Measurements from ENCODE around the gene ZYG11B. TPM values are rescaled to one million over a fixed set of nuclear protein-coding genes. Genes with fewer than 3 reads are reported as not detected.
"Not testable (repeated sequence)": the region's sequence is repeated elsewhere in the genome, so short reads cannot be mapped to it uniquely, and the experiment has no call there.

Gene ZYG11B
- total RNA-seq, 2 donors from 2014 or later: 33.1 to 35.1 TPM

DNA sequence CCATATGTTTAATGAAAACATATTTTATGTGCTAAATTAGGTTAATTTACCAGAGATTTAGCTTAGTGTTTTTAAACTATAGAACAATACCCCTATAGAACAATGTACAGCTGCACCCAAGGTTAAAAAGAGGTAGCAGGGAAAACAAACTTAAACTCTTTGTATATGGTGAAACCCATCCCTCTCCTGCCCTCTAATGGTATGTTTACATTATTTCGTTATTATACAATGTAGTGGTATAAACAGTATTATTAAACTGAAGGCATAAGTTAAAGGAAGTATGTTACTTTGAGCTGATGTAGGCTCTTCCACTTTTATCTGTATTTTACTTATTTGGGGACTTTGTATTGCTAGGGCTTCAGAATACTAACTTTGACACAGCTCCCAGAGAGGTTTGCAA, 99.6 kb downstream of the ZYG11B start:
- intact Hi-C loops (cut with DNase I): no loop called here
- DNase-seq (ENCODE audit: low spot score): no peak

DNA sequence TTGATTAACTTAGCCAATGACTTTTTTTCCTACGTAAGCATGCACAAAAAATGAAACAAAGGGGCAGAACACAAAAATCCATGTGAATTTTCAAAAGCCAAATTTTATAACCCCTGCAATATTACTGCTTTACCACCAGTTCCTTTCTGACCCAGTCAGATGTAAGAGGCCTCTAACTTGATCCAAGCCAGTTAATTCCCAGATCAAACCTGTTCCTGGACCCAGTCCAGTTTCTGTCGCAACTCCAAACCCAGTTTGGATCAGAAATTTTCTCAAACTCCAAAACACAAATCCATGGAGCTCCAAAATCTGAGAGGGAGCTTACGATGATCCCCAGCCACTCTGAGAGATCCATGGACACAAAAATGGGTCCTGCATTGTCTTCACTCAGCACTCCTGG, 108.5 kb downstream of the ZYG11B start:
- intact Hi-C loops (cut with DNase I): no loop called here
- no peak for DNase-seq (ENCODE audit: low spot score)

DNA sequence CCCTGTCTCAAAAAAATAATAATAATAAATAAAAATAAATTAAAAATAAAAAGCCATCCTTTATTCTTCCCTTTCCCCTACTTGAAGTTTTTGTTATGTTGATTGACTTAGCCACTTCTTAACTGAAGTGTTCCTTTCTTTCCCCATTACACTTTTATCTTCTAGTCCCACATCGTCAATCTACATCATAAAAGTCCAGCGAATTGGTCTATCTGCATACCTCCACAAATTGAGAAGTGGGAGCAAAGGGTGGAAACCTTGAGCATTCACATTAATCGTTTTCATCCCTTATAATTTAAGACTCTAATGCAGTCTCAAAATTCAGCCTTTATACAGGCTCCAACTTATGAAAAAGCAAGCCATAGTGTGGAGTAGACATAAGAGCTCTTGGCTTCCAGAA, 109.8 kb downstream of the ZYG11B start:
- no peak for DNase-seq (ENCODE audit: low spot score)
- intact Hi-C loops (cut with DNase I): no loop called here

DNA sequence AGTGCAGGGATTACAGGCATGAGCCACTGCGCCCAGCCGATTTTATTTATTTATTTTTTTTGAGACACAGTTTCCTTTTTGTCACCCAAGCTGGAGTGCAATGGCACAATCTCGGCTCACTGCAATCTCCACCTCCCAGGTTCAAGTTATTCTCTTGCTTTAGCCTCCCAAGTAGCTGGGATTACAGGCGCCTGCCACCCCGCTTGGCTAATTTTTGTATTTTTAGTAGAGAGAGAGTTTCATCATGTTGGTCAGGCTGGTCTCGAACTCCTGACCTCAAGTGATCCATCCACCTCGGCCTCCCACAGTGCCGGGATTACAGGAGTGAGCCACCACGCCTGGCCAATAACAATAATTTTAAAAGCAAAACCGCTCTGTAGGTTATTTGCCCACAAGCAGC, 112.9 kb downstream of the ZYG11B start:
- DNase-seq (ENCODE audit: low spot score); intact Hi-C loops (cut with DNase I): not testable (repeated sequence)

DNA sequence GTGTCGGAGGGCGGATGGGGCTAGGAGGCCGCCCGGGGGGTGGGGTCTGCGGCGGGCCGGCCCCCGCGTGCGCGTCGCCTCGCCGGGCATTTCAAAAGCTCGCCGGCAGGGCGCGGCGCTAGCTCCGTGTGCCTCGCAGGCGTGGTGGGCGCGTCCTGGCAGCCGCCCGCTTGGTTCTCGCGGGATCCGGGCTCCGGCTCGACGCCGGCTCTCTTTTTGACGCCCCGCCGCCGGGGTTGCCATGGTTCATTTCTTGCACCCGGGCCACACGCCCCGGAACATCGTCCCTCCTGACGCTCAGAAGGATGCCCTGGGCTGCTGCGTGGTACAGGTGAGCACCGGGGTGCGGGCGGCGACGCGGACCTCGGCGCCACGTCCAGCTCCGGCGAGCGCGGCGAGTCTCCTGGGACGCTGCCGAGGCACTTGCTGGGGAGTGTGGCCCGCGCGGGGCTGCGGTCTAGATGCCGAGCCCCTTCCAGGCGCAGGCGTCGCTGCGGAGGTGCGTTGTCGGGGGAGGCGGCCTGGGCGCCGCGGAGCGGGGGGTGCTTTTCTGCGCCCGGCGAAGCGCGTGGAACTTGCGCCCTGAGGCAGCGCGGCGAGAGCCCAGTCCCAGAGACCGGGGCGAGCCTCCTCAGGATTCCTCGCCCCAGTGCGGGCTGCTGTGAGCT, 116.5 kb downstream of the ZYG11B start, which contains the start of gene ZYG11A:
Gene ZYG11A (plus strand): TSS at position 118 of the 668 bp plus-strand sequence. CDS start 124 bp downstream, at position 242.
- intact Hi-C loops (cut with DNase I): no loop called here
- peak; percentile 85 for DNase-seq (ENCODE audit: low spot score)

DNA sequence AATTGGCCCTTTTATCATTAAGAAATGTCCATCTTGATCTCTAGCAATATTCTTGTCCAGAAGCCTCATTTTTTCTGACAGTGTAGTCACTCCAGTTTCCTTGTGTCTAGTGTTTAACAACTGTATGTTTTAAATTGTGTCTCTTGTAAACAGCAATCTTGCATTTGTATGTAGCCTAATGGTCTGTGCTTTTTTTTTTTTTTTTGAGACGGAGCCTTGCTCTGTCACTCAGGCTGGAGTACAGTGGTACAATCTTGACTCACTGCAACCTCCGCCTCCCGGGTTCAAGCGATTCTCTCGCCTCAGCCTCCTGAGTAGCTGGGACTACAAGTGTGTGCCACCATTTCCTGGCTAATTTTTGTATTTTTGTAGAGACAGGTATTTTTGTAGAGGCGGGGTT, 118.9 kb downstream of the ZYG11B start:
- intact Hi-C loops (cut with DNase I); DNase-seq (ENCODE audit: low spot score): not testable (repeated sequence)

DNA sequence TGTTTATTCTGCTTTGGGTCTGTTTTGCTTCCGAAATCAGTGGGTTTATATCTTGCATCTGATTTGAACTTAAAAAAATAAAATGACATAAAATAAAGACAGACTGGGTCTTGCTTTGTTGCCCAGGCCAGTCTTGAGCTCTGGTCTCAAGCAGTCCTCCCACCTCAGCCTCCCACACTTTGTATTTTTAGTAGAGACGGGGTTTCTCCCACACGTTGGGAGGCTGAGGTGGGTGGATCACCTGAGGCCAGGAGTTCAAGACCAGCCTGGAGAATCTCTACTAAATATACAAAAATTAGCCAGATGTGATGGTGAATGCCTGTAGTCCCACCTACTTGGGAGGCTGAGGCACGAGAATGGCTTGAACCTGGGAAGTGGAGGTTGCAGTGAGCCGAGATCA, 122.2 kb downstream of the ZYG11B start:
- DNase-seq (ENCODE audit: low spot score): no peak
- intact Hi-C loops (cut with DNase I): no loop called here

DNA sequence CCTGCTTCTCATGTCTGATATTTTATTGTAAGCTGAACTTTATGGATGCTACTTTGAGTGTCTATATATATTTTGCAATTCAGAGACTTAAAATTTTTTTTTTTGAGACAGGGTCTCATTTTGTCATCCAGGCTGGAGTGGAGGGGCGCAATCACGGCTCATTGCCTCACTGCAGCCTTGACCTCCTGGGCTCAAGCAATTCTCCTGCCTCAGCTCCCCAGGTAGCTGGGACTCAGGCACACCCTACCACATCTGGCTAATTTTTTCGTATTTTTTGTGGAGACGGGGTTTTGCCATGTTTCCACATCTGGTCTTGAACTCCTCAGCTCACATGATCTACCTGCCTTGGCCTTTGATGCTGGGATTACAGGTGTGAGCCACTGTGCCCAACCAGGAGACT, 124.7 kb downstream of the ZYG11B start:
- intact Hi-C loops (cut with DNase I): no loop called here
- no peak for DNase-seq (ENCODE audit: low spot score)

DNA sequence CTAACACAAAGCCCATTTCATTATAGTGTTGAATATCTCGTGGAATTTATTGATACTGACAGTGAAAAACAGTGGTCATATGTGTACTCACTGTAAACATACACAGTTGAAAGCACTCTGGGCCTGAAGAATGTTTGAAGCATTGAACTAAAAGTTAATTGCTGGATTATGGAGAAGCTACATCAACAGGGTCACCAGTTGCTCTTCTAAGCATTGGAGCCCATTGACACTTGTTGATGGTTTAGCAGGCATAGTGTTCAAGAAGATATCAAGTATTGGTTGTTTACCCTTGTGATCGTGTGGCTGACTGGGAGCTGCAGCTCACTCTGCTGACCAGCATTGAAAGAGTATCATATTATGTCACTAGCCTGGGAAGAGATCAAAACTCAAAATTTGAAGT, 126.6 kb downstream of the ZYG11B start:
- DNase-seq (ENCODE audit: low spot score): no peak
- intact Hi-C loops (cut with DNase I): no loop called here

DNA sequence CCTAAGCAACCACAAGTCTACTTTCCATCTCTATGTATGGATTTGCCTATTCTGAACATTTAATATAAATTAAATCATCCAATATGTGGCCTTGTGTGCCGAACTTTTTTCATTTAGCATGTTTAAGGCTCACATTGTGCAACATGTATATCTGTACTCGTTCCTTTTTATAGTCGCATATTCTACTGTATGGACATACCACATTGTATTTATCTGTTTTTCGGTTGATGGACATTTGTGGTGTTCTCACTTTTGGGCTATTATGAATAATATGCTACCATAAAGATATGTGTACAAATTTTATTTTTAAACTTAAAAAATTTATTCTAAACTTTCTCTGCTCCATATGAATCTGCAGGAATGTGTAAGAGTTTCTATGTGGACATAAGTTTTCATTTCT, 129.3 kb downstream of the ZYG11B start:
- DNase-seq (ENCODE audit: low spot score): no peak
- intact Hi-C loops (cut with DNase I): no loop called here

DNA sequence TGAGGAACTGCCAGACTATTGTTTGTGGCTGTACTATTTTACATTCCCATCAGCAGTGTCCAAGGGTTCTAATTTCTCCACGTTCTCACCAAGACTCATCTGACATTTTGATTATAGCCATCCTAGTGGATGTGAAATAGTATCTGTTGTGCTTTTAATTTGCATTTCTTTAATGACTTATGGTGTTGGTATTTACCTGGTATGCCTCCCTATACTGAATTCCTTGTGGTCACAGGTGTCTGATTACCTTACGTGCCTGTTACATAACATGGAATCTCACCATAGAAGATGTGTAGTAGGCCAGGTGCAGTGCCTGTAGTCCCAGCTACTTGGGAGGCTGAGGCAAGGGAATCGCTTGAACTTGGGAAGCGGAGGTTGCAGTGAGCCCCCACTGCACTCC, 129.8 kb downstream of the ZYG11B start:
- DNase-seq (ENCODE audit: low spot score): no peak
- intact Hi-C loops (cut with DNase I): no loop called here

DNA sequence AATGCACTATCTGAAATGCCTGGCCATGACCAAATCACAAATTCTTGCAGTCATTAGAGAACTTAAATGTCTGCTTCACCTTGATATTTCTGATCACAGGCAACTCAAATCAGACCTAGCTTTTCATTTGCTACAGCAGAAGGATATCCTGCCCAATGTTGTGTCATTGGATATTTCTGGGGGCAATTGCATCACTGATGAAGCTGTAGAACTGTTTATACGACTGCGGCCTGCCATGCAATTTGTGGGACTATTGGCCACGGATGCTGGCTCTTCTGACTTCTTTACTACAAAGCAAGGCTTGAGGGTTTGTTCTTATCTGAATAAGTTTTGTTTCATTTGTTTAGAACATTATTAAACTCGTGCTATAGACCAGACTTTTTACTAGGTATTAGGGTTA, 131.2 kb downstream of the ZYG11B start:
- intact Hi-C loops (cut with DNase I): no loop called here
- DNase-seq (ENCODE audit: low spot score): no peak

DNA sequence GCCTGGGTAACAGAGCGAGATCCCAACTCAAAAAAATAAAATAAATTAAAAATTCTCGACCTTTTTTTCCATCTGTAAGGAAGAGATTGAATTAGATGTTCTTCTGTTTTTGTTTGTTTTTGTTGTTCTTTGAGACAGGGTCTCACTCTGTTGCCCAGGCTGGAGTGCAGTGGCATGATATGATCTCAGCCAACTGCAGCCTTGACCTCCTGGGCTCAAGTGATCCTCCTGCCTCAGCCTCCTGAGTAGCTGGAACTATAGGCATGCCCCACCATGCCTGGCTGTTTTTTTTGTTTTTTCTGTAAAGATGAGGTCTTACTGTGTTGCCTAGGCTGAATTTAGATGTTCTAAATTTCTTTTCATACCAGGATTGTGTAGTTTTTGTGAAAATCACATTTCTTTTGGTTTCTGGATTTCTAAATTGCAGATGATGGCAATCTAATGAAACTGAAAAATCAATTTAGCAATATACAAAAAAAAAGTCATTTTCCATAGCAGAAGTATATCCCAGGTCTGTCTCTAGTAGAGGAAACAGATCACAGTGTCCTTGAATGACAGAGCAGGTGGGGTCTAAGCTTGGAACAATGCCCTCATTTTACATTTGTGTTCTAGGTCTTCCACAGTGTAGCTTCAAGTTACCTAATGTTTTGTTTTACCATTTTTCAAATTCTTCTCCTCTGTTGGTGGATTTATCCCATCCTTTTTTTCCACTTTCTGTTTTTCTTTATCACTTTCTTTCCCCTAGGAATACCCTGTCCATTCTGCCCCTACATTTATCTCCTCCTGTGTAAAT, 136.6 kb downstream of the ZYG11B start:
- no peak for DNase-seq (ENCODE audit: low spot score)
- intact Hi-C loops (cut with DNase I): no loop called here

DNA sequence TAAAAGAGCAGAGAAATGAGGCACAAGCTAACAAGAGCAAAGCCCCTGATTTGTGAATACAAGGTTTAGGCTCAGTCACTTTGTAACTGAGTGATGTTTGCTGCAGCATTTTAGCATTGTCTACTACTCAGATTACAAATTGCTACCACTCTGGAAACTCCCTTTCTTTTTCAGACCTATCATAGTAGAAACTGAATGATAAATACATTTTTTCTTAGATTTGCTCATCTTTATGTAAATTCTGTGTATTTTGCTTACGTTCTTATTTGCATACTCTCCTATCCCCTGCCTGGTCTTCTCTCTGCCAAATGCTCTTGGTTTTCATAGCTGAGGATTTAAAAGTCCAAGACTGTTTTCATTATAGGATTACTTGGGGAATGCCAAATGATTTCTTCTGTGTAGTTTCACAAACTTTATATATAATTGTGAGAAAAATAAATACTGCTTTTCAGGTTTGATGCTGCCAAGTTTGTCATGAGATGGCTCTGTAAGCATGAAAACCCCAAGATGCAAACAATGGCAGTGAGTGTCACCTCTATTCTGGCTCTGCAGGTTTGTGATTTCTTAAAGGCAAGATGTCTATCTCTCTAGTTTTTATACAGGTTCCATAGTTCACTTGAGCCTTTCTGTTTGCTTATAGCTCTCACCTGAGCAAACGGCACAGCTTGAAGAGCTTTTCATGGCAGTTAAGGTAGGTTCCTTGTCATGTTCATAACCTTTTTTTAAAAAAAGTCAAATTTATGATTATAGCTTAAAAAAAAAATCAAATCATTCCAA, 141.0 kb downstream of the ZYG11B start:
- intact Hi-C loops (cut with DNase I): no loop called here
- no peak for DNase-seq (ENCODE audit: low spot score)

DNA sequence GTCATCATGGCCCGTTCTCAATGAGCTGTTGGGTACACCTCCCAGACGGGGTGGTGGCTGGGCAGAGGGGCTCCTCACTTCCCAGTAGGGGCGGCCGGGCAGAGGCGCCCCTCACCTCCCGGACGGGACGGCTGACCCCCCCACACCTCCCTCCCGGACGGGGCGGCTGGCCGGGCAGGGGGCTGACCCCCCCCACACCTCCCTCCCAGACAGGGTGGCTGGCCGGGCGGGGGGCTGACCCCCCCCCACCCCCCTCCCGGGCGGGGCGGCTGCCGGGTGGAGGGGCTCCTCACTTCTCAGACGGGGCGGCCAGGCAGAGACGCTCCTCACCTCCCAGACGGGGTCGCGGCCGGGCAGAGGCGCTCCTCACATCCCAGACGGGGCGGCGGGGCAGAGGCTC, 143.5 kb downstream of the ZYG11B start:
- DNase-seq (ENCODE audit: low spot score); intact Hi-C loops (cut with DNase I): not testable (repeated sequence)

DNA sequence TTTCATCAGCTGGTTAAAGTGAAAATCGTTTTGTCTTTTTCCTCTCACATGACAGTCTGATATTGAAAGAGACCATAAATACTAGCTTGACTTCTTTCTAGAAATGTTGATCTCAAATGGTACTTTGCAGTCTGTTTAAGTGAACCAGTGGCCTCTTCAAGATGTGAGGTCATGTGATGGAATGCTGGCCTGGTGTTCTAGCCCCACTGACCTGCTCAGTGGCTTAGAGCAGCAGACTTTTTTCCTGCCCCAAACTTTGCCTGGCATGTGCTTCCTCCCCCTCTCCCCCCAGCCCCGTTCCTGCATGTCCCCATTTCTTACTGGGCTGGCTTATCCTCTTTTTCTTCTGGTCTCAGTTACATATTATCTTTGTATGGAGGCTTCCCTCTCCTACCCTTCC, 150.6 kb downstream of the ZYG11B start:
- intact Hi-C loops (cut with DNase I): no loop called here

More for the DNA sequence above, 150.6 kb downstream of the ZYG11B start:
- no peak for DNase-seq (ENCODE audit: low spot score)

All from posterior vena cava (tissue), 2 donors.